ENCODE data around the gene COX8A. TPM values are rescaled to one million over a fixed set of nuclear protein-coding genes. Genes with fewer than 3 reads are reported as not detected.

COX8A gene
- total RNA-seq, 1 experiment from 2014 or later, result 779 TPM

GRCh38 chr11:64008283-64008913, 34.0 kb downstream of the COX8A start:
- DNase-seq, result no peak
- Histone ChIP-seq H3K9me3 (ENCODE audit: low read length) (no peaks in the 10 kb centered on the region), H3K36me3 (ENCODE audit: insufficient read depth, low read length) (no peaks in the 10 kb centered on the region), H2AFZ (ENCODE audit: low read length) (no peak overlapping the region), H3K4me2 (ENCODE audit: low read depth, low read length, poor library complexity, severe bottlenecking) (no peak overlapping the region), H3K4me1 (ENCODE audit: low read length) (no peaks in the 10 kb centered on the region), H3K9me2 (replicated peaks; ENCODE audit: insufficient read depth, low read length) (no peaks in the 10 kb centered on the region), H3K4me3 (ENCODE audit: low read length) (no peak overlapping the region), H4K20me1 (ENCODE audit: insufficient read depth, low read depth, low read length) (peaks cover 3% of the 10 kb centered on the region; the same call in 1 of the 2 replicates), H3K27me3 (ENCODE audit: low read length) (no peaks in the 10 kb centered on the region), H3K9ac (ENCODE audit: low read length) (no peak overlapping the region), H3K79me2 (ENCODE audit: low read length) (no peaks in the 10 kb centered on the region), H3K27ac (ENCODE audit: low read length) (no peak overlapping the region)

- H3K27ac ChIP-seq (ENCODE audit: low read length), result no peak overlapping the region
- no peak overlapping the region for H3K4me2 ChIP-seq (ENCODE audit: low read depth, low read length, poor library complexity, severe bottlenecking)
Measured at GRCh38 chr11:64008914-64009633, 34.7 kb downstream of the COX8A start.

GRCh38 chr11:64009710-64010109, 35.3 kb downstream of the COX8A start:
- Histone ChIP-seq H3K79me2 (ENCODE audit: low read length) (no peaks in the 10 kb centered on the region), H3K36me3 (ENCODE audit: insufficient read depth, low read length) (no peaks in the 10 kb centered on the region), H3K9me3 (ENCODE audit: low read length) (no peaks in the 10 kb centered on the region), H3K4me2 (ENCODE audit: low read depth, low read length, poor library complexity, severe bottlenecking) (no peak overlapping the region), H3K9ac (ENCODE audit: low read length) (no peak overlapping the region), H4K20me1 (ENCODE audit: insufficient read depth, low read depth, low read length) (0 out of 2 replicates have a peak, but pooled peaks cover 3% of the 10 kb centered on the region), H3K27me3 (ENCODE audit: low read length) (no peaks in the 10 kb centered on the region), H3K27ac (ENCODE audit: low read length) (no peak overlapping the region), H3K4me3 (ENCODE audit: low read length) (no peak overlapping the region), H2AFZ (ENCODE audit: low read length) (no peak overlapping the region), H3K9me2 (replicated peaks; ENCODE audit: insufficient read depth, low read length) (no peaks in the 10 kb centered on the region), H3K4me1 (ENCODE audit: low read length) (no peaks in the 10 kb centered on the region)
- DNase-seq, result no peak

More at GRCh38 chr11:64008914-64009633, 34.7 kb downstream of the COX8A start:
- no peak overlapping the region for H2AFZ ChIP-seq (ENCODE audit: low read length)
- H3K36me3 ChIP-seq (ENCODE audit: insufficient read depth, low read length), result no peaks in the 10 kb centered on the region
- peaks cover 3% of the 10 kb centered on the region; the same call in 1 of the 2 replicates for H4K20me1 ChIP-seq (ENCODE audit: insufficient read depth, low read depth, low read length)
- H3K4me3 ChIP-seq (ENCODE audit: low read length), result no peak overlapping the region
- DNase-seq, result no peak
- no peaks in the 10 kb centered on the region for H3K79me2 ChIP-seq (ENCODE audit: low read length)
- H3K9me2 ChIP-seq (replicated peaks; ENCODE audit: insufficient read depth, low read length), result no peaks in the 10 kb centered on the region
- H3K4me1 ChIP-seq (ENCODE audit: low read length), result no peaks in the 10 kb centered on the region
- no peaks in the 10 kb centered on the region for H3K9me3 ChIP-seq (ENCODE audit: low read length)
- no peaks in the 10 kb centered on the region for H3K27me3 ChIP-seq (ENCODE audit: low read length)
- H3K9ac ChIP-seq (ENCODE audit: low read length), result no peak overlapping the region

GRCh38 chr11:64010783-64011182, 36.4 kb downstream of the COX8A start:
- H3K9me3 ChIP-seq (ENCODE audit: low read length), result no peaks in the 10 kb centered on the region
- H3K4me2 ChIP-seq (ENCODE audit: low read depth, low read length, poor library complexity, severe bottlenecking), result no peak overlapping the region
- H3K27ac ChIP-seq (ENCODE audit: low read length), result no peak overlapping the region
- no peaks in the 10 kb centered on the region for H3K4me1 ChIP-seq (ENCODE audit: low read length)
- H3K79me2 ChIP-seq (ENCODE audit: low read length), result no peaks in the 10 kb centered on the region
- no peaks in the 10 kb centered on the region for H3K36me3 ChIP-seq (ENCODE audit: insufficient read depth, low read length)
- no peaks in the 10 kb centered on the region for H3K27me3 ChIP-seq (ENCODE audit: low read length)
- H3K9me2 ChIP-seq (replicated peaks; ENCODE audit: insufficient read depth, low read length), result no peaks in the 10 kb centered on the region
- no peak overlapping the region for H3K9ac ChIP-seq (ENCODE audit: low read length)
- no peak overlapping the region for H3K4me3 ChIP-seq (ENCODE audit: low read length)
- no peak for DNase-seq
- H4K20me1 ChIP-seq (ENCODE audit: insufficient read depth, low read depth, low read length), result 0 out of 2 replicates have a peak, but pooled peaks cover 3% of the 10 kb centered on the region
- no peak overlapping the region for H2AFZ ChIP-seq (ENCODE audit: low read length)

GRCh38 chr11:64011371-64011770, 37.0 kb downstream of the COX8A start:
- H4K20me1 ChIP-seq (ENCODE audit: insufficient read depth, low read depth, low read length), result 0 out of 2 replicates have a peak, but pooled peaks cover 3% of the 10 kb centered on the region
- H3K27ac ChIP-seq (ENCODE audit: low read length), result no peak overlapping the region
- no peaks in the 10 kb centered on the region for H3K4me1 ChIP-seq (ENCODE audit: low read length)
- H3K36me3 ChIP-seq (ENCODE audit: insufficient read depth, low read length), result no peaks in the 10 kb centered on the region
- H3K4me3 ChIP-seq (ENCODE audit: low read length), result no peak overlapping the region
- no peaks in the 10 kb centered on the region for H3K27me3 ChIP-seq (ENCODE audit: low read length)
- DNase-seq, result no peak
- no peaks in the 10 kb centered on the region for H3K79me2 ChIP-seq (ENCODE audit: low read length)
- no peaks in the 10 kb centered on the region for H3K9me3 ChIP-seq (ENCODE audit: low read length)
- H3K9me2 ChIP-seq (replicated peaks; ENCODE audit: insufficient read depth, low read length), result no peaks in the 10 kb centered on the region
- no peak overlapping the region for H3K9ac ChIP-seq (ENCODE audit: low read length)
- H2AFZ ChIP-seq (ENCODE audit: low read length), result no peak overlapping the region
- no peak overlapping the region for H3K4me2 ChIP-seq (ENCODE audit: low read depth, low read length, poor library complexity, severe bottlenecking)

- Histone ChIP-seq H3K4me3 (ENCODE audit: low read length) (no peak overlapping the region), H3K27ac (ENCODE audit: low read length) (no peak overlapping the region), H3K79me2 (ENCODE audit: low read length) (no peaks in the 10 kb centered on the region), H4K20me1 (ENCODE audit: insufficient read depth, low read depth, low read length) (no peaks in the 10 kb centered on the region), H3K9me3 (ENCODE audit: low read length) (no peaks in the 10 kb centered on the region), H3K27me3 (ENCODE audit: low read length) (no peaks in the 10 kb centered on the region), H2AFZ (ENCODE audit: low read length) (no peak overlapping the region), H3K9ac (ENCODE audit: low read length) (no peak overlapping the region), H3K9me2 (replicated peaks; ENCODE audit: insufficient read depth, low read length) (no peaks in the 10 kb centered on the region), H3K36me3 (ENCODE audit: insufficient read depth, low read length) (no peaks in the 10 kb centered on the region), H3K4me1 (ENCODE audit: low read length) (no peaks in the 10 kb centered on the region), H3K4me2 (ENCODE audit: low read depth, low read length, poor library complexity, severe bottlenecking) (no peak overlapping the region)
- DNase-seq, result no peak
Measured at GRCh38 chr11:64013141-64013896, 38.9 kb downstream of the COX8A start.

- Histone ChIP-seq H3K27me3 (ENCODE audit: low read length) (no peaks in the 10 kb centered on the region), H3K9me3 (ENCODE audit: low read length) (no peaks in the 10 kb centered on the region), H3K4me2 (ENCODE audit: low read depth, low read length, poor library complexity, severe bottlenecking) (no peak overlapping the region), H2AFZ (ENCODE audit: low read length) (no peak overlapping the region), H3K9ac (ENCODE audit: low read length) (no peak overlapping the region), H3K4me3 (ENCODE audit: low read length) (no peak overlapping the region), H3K27ac (ENCODE audit: low read length) (no peak overlapping the region), H3K36me3 (ENCODE audit: insufficient read depth, low read length) (no peaks in the 10 kb centered on the region), H3K79me2 (ENCODE audit: low read length) (no peaks in the 10 kb centered on the region), H4K20me1 (ENCODE audit: insufficient read depth, low read depth, low read length) (no peaks in the 10 kb centered on the region), H3K9me2 (replicated peaks; ENCODE audit: insufficient read depth, low read length) (no peaks in the 10 kb centered on the region), H3K4me1 (ENCODE audit: low read length) (no peaks in the 10 kb centered on the region)
- no peak for DNase-seq
Measured at GRCh38 chr11:64014356-64014755, 39.9 kb downstream of the COX8A start.

- Histone ChIP-seq H3K27me3 (ENCODE audit: low read length) (no peaks in the 10 kb centered on the region), H3K27ac (ENCODE audit: low read length) (no peak overlapping the region), H3K36me3 (ENCODE audit: insufficient read depth, low read length) (no peaks in the 10 kb centered on the region), H3K9ac (ENCODE audit: low read length) (no peak overlapping the region), H3K4me3 (ENCODE audit: low read length) (no peak overlapping the region), H3K9me2 (replicated peaks; ENCODE audit: insufficient read depth, low read length) (no peaks in the 10 kb centered on the region), H3K4me1 (ENCODE audit: low read length) (no peaks in the 10 kb centered on the region), H3K9me3 (ENCODE audit: low read length) (no peaks in the 10 kb centered on the region), H3K4me2 (ENCODE audit: low read depth, low read length, poor library complexity, severe bottlenecking) (no peak overlapping the region), H4K20me1 (ENCODE audit: insufficient read depth, low read depth, low read length) (no peaks in the 10 kb centered on the region), H2AFZ (ENCODE audit: low read length) (no peak overlapping the region), H3K79me2 (ENCODE audit: low read length) (no peaks in the 10 kb centered on the region)
- no peak for DNase-seq
Measured at GRCh38 chr11:64015510-64015909, 41.1 kb downstream of the COX8A start.

Measured in Karpas-422 (cell line).